ENCODE data around the gene UHRF1.
"Not testable (repeated sequence)": the region's sequence is repeated elsewhere in the genome, so short reads cannot be mapped to it uniquely, and the experiment has no call there.

DNA sequence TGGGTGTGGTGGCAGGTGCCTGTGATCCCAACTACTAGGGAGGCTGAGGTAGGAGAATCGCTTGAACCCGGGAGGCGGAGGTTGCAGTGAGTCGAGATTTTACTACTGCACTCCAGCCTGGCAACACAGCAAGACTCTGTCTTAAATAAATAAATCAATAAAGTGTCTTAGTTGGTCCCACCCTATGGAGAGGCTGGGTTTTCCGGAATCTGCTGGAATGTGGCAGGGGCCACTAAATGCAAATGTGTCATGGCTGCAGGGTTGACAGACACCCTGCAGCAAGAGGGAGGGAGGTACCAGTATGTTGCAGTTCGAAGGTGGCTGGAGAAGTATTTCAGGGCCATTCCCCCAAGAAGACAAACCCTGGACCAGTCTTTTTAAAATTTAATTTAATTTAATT lies 24.3 kb upstream of the UHRF1 start:
- TF ChIP-seq, protein P1, sequence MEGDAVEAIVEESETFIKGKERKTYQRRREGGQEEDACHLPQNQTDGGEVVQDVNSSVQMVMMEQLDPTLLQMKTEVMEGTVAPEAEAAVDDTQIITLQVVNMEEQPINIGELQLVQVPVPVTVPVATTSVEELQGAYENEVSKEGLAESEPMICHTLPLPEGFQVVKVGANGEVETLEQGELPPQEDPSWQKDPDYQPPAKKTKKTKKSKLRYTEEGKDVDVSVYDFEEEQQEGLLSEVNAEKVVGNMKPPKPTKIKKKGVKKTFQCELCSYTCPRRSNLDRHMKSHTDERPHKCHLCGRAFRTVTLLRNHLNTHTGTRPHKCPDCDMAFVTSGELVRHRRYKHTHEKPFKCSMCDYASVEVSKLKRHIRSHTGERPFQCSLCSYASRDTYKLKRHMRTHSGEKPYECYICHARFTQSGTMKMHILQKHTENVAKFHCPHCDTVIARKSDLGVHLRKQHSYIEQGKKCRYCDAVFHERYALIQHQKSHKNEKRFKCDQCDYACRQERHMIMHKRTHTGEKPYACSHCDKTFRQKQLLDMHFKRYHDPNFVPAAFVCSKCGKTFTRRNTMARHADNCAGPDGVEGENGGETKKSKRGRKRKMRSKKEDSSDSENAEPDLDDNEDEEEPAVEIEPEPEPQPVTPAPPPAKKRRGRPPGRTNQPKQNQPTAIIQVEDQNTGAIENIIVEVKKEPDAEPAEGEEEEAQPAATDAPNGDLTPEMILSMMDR (IDR thresholded peaks at IDR 0.05), result not testable (repeated sequence)
- TF ChIP-seq POLR2A (IDR thresholded peaks at IDR 0.05), result not testable (repeated sequence)
